Natural killer cell (primary cell): ENCODE data around the gene ANKLE2. TPM values are rescaled to one million over a fixed set of nuclear protein-coding genes. Genes with fewer than 3 reads are reported as not detected.
"Not testable (repeated sequence)": the region's sequence is repeated elsewhere in the genome, so short reads cannot be mapped to it uniquely, and the experiment has no call there.

Experiments used
- ATAC-seq, 3 donors: fragments of 150-1000 bp in 2 of 3; fragments of 200-7000 bp in 1 of 3; cut with Tn5 transposase; 1 replicate in 1 of 3; 2 replicates in 2 of 3; pipeline ENCODE4 v1.10.0; 2021; ENCODE audit warnings: mild to moderate bottlenecking in 2 of 3, moderate library complexity in 2 of 3
- DNase-seq, 2 donors: peaks; one replicate each; pipeline versions ENCODE4 v3.0.0 to v3.0.0-alpha.2; 2013 to 2021; ENCODE audit warnings: mixed read lengths in 1 of 2
- H3K27ac ChIP-seq: one replicate; pipeline ENCODE4 v1.5.1; 2013; ENCODE audit warnings: mild to moderate bottlenecking, low read length
- H3K27me3 ChIP-seq: one replicate; pipeline ENCODE4 v1.6.1; 2013; ENCODE audit warnings: low read length; ENCODE audit not compliant: control insufficient read depth, insufficient read depth
- H3K36me3 ChIP-seq: one replicate; pipeline ENCODE4 v1.6.1; 2013; ENCODE audit warnings: low read length; ENCODE audit not compliant: control insufficient read depth, insufficient read depth
- H3K4me1 ChIP-seq: one replicate; pipeline ENCODE4 v1.6.1; 2013; ENCODE audit warnings: low read length; ENCODE audit not compliant: control insufficient read depth, insufficient read depth
- H3K4me3 ChIP-seq: one replicate; pipeline ENCODE4 v1.5.1; 2013; ENCODE audit warnings: low read length
- H3K9me3 ChIP-seq: one replicate; pipeline ENCODE4 v1.6.1; 2013; ENCODE audit warnings: low read length; ENCODE audit not compliant: control insufficient read depth, insufficient read depth
- H3K27ac Mint-ChIP-seq, 2 donors: one replicate each; pipeline ENCODE4 v1.8.0; 2022; ENCODE audit warnings: mild to moderate bottlenecking in 2 of 2, mixed read lengths in 2 of 2, moderate library complexity in 1 of 2
- H3K27me3 Mint-ChIP-seq, 2 donors: one replicate each; pipeline ENCODE4 v1.8.0; 2022; ENCODE audit warnings: low read depth in 2 of 2, mixed read lengths in 2 of 2
- H3K36me3 Mint-ChIP-seq: one replicate; pipeline ENCODE4 v1.8.0; 2022; ENCODE audit warnings: mixed read lengths
- H3K4me1 Mint-ChIP-seq, 2 donors: one replicate each; pipeline ENCODE4 v1.8.0; 2022; ENCODE audit warnings: mixed read lengths in 2 of 2
- H3K4me3 Mint-ChIP-seq: one replicate; pipeline ENCODE4 v1.8.0; 2022; ENCODE audit warnings: mild to moderate bottlenecking, moderate library complexity, mixed read lengths
- H3K9me3 Mint-ChIP-seq, 2 donors: one replicate each; pipeline ENCODE4 v1.8.0; 2022; ENCODE audit warnings: mixed read lengths in 2 of 2
- CTCF ChIP-seq: fragments of 200-600 bp; IDR thresholded peaks from one replicate; pipeline ENCODE4 v1.8.0; 2022; ENCODE audit warnings: antibody characterized with exemption
- WGBS: methylation state at CpG from one replicate; pipeline ENCODE4 v1.1.7; 2013; ENCODE audit warnings: missing lambda C conversion rate; ENCODE audit not compliant: insufficient coverage; 5-methylcytosine and 5-hydroxymethylcytosine counted together
- intact Hi-C: fragments of 100-400 bp; cut with micrococcal nuclease; formaldehyde crosslinking; loops from one replicate; pipeline ENCODE4 v1.14.2; 2022
- total RNA-seq, 4 donors: library from RNA; stranded (reverse); fragments of 120-200 nt in 1 of 4; gene quantifications; one replicate each; pipeline versions ENCODE4 v1.2.3 to v1.2.4, GENCODE V29; 2013 to 2022

ANKLE2 gene
- total RNA-seq, 3 donors from 2014 or later (not counting 1 experiment from before 2014, with no cell fraction given), result 67.3 to 86.4 (median 84.6) TPM

DNA sequence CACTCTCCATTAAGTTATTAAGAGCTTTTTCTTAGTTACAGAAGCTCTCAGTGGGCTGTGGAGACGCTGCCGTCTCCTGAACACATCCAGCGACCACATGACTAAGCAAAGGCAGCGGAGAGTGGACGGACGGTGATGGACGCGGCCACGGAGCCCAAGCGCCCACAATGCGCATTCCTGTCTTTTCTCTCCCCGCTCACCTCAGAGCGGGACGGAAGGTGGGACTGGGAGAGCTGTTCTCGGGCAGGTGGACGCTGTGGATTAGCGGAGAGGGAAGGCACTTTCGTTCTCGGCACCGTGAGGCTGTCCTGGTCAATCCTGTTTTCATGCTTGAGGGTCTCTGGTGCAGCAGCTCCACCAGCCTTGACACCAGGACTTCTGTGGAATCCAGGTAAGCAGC is 2.6 kb upstream of the ANKLE2 start:
- no peaks in the 10 kb centered on the region for H3K27me3 ChIP-seq
- DNase-seq (no peak), ATAC-seq (no peak)
- H3K9me3 Mint-ChIP-seq, result no peaks in the 10 kb centered on the region
- no peak for TF ChIP-seq CTCF
- H3K4me3 Mint-ChIP-seq, result no peak overlapping the region
- H3K27ac Mint-ChIP-seq, result no peak overlapping the region
- peaks cover 46% of the 10 kb centered on the region for H3K4me1 ChIP-seq
- no peak overlapping the region for H3K4me3 ChIP-seq
- H3K27ac ChIP-seq, result no peak overlapping the region
- no peaks in the 10 kb centered on the region for H3K36me3 ChIP-seq
- no peaks in the 10 kb centered on the region for H3K36me3 Mint-ChIP-seq
- WGBS, result 97% methylated on average over 20 of the region's 20 CpGs
- peaks cover 33 to 39% of the 10 kb centered on the region in 2 donors for H3K4me1 Mint-ChIP-seq
- no peaks in the 10 kb centered on the region for H3K27me3 Mint-ChIP-seq
- intact Hi-C loops, result loop anchor here (10.0 kb wide), 1 partner anchor 51 kb away; no protein-coding TSS in a partner anchor
- no peaks in the 10 kb centered on the region for H3K9me3 ChIP-seq

DNA sequence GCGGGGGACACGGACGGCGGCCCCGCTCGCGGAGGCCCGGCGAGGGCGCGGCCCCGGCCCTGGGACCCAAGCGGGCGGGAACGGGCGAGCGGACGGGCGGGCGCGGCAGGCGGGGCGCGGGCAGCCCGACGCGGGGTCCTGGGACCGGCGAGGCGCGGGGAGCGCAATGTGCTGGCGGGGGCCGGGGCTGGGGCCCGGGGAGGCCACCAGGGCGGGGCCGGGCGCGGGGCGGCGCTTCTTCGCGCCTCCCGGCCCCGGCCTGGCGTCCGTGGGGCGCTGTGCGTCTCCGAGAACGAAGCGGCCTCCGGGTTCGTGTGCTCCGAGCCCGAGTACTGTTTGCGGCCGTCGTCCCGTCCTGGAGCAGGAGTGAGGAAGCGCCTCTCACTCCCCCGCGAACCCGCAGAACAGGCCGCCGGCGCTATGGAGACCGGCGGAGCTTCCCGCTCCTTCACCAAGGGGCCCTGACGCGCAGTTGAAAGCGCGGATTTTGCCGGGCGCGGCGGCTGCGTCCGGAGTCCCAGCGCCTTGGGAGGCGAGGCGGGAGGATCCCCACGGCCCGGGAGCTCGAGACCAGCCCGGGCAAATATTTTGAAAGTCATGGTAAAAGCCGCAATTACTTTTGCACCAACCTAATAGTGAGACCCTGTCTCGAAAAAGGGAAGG is 420 bp upstream of the ANKLE2 start:
- peak overlapping the region; percentile 31 to 60 for H3K27ac Mint-ChIP-seq
- peak overlapping the region; percentile 94 for H3K27ac ChIP-seq

GRCh38 chr12:132759359-132759758 is 2.3 kb downstream of the ANKLE2 start:
- WGBS, result 96% methylated on average over 4 of the region's 8 CpGs
- DNase-seq (no peak), ATAC-seq (no peak)
- Histone ChIP-seq H3K36me3 (peaks cover 7% of the 10 kb centered on the region), H3K27me3 (no peaks in the 10 kb centered on the region), H3K27ac (no peak overlapping the region), H3K9me3 (no peaks in the 10 kb centered on the region), H3K4me1 (peaks cover 22% of the 10 kb centered on the region), H3K4me3 (no peak overlapping the region)
- Mint-ChIP-seq H3K4me1 (peaks cover 17 to 19% of the 10 kb centered on the region in 2 donors), H3K27me3 (no peaks in the 10 kb centered on the region), H3K4me3 (no peak overlapping the region), H3K27ac (peak overlapping the region in 1 of 2 donors; percentile 95), H3K36me3 (no peaks in the 10 kb centered on the region), H3K9me3 (no peaks in the 10 kb centered on the region)
- intact Hi-C loops, result no loop called here
- no peak for TF ChIP-seq CTCF

More for the DNA sequence above, 420 bp upstream of the ANKLE2 start:
- Histone ChIP-seq H3K4me3 (peak overlapping the region; percentile 94), H3K36me3 (no peaks in the 10 kb centered on the region), H3K9me3 (no peaks in the 10 kb centered on the region), H3K4me1 (peaks cover 32% of the 10 kb centered on the region), H3K27me3 (no peaks in the 10 kb centered on the region)
- Mint-ChIP-seq H3K4me1 (peaks cover 20 to 27% of the 10 kb centered on the region in 2 donors), H3K4me3 (peak overlapping the region; percentile 74), H3K36me3 (no peaks in the 10 kb centered on the region), H3K9me3 (no peaks in the 10 kb centered on the region), H3K27me3 (no peaks in the 10 kb centered on the region)
- intact Hi-C loops, result loop anchor here (10.0 kb wide), 1 partner anchor 53 kb away; no protein-coding TSS in a partner anchor
- ATAC-seq, result peak; percentile 90 to 98 (median 94)
- DNase-seq, result peak; percentile 82 to 93
- under 1% methylated on average over 89 of the region's 89 CpGs for WGBS
- no peak for TF ChIP-seq CTCF

- H3K9me3 Mint-ChIP-seq, H3K27me3 ChIP-seq, H3K36me3 ChIP-seq, intact Hi-C loops, ATAC-seq, H3K27ac Mint-ChIP-seq, H3K4me3 Mint-ChIP-seq, H3K27ac ChIP-seq, H3K9me3 ChIP-seq, H3K4me3 ChIP-seq, DNase-seq, H3K27me3 Mint-ChIP-seq, H3K36me3 Mint-ChIP-seq: not testable (repeated sequence)
- peaks cover 22% of the 10 kb centered on the region for H3K4me1 ChIP-seq
- peaks cover 17 to 19% of the 10 kb centered on the region in 2 donors for H3K4me1 Mint-ChIP-seq
- 94% methylated on average over 25 of the region's 28 CpGs for WGBS
Observed at GRCh38 chr12:132758825-132759224, 2.8 kb downstream of the ANKLE2 start.
